Memory B cell (primary cell): ENCODE measurements around the gene PRKCZ.

Experiments
- ATAC-seq: fragments of 150-1000 bp; cut with Tn5 transposase; 2 replicates; pipeline ENCODE4 v1.10.0; 2021; ENCODE audit warnings: low read depth, mild to moderate bottlenecking, moderate library complexity
- DNase-seq, 2 donors: peaks; one replicate each; pipeline ENCODE4 v3.0.0; 2022; ENCODE audit warnings: low spot score in 2 of 2
- H3K27ac Mint-ChIP-seq: one replicate; pipeline ENCODE4 v1.8.0; 2022; ENCODE audit warnings: mild to moderate bottlenecking, moderate library complexity, mixed read lengths
- H3K27me3 Mint-ChIP-seq: one replicate; pipeline ENCODE4 v1.8.0; 2022; ENCODE audit warnings: mixed read lengths
- H3K36me3 Mint-ChIP-seq: one replicate; pipeline ENCODE4 v1.8.0; 2022; ENCODE audit warnings: mild to moderate bottlenecking, mixed read lengths
- H3K4me1 Mint-ChIP-seq: one replicate; pipeline ENCODE4 v1.8.0; 2022; ENCODE audit warnings: mixed read lengths
- H3K4me3 Mint-ChIP-seq: one replicate; pipeline ENCODE4 v1.8.0; 2022; ENCODE audit warnings: mild to moderate bottlenecking, moderate library complexity, mixed read lengths
- H3K9me3 Mint-ChIP-seq: one replicate; pipeline ENCODE4 v1.8.0; 2022; ENCODE audit warnings: mixed read lengths

PRKCZ gene

DNA sequence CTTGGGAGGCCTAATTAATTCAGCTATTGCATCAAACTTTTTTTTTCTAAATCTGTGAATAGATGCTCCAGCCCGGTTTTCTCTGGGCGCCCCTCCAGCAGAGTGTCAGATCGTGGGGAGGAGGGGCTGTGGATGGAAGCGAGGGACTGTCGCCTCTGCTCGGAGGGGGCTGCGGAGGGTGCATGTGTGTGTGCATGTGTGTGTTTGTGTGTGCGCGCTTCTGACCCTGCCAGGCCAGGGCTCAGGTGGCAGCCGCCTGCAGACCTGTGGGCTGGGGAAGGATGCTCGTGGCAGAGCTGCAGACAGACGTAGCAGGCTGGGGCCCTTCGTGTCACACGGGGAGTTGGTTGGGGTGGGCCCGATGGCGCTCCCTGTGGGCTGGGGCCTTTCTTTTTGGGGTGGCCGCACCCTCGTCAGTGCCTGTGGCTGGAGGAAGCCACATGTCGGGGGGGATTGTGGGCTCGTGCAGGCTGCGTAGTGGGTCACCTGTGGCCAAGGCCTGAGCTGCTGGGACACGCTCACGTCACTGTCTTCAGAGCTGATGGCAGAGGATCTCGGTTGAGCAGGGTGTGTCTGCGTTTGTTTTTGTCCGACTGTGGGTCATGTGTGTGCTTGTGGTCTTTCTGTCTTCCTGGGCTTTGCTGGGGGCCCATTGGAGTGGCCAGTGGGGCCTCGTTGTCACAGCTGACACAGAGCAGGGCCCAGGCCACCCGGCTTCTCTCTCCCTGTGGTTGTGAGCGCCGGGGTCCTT, 180.7 kb downstream of the PRKCZ start:
- Mint-ChIP-seq H3K4me1 (peaks cover 40% of the 10 kb centered on the region), H3K36me3 (no peaks in the 10 kb centered on the region), H3K4me3 (peak overlapping the region; percentile 90), H3K9me3 (no peaks in the 10 kb centered on the region), H3K27ac (peak overlapping the region; percentile 73), H3K27me3 (no peaks in the 10 kb centered on the region)
- ATAC-seq, result peak; percentile 4
- DNase-seq, result peak in 1 of 2 donors; percentile 54

- Mint-ChIP-seq H3K27me3 (no peaks in the 10 kb centered on the region), H3K4me1 (peaks cover 39% of the 10 kb centered on the region), H3K9me3 (no peaks in the 10 kb centered on the region), H3K4me3 (peak overlapping the region; percentile 90), H3K36me3 (no peaks in the 10 kb centered on the region), H3K27ac (peak overlapping the region; percentile 73)
- ATAC-seq, result no peak
- no peak for DNase-seq
Measured at GRCh38 chr1:2231532-2232254, 181.5 kb downstream of the PRKCZ start.

DNA sequence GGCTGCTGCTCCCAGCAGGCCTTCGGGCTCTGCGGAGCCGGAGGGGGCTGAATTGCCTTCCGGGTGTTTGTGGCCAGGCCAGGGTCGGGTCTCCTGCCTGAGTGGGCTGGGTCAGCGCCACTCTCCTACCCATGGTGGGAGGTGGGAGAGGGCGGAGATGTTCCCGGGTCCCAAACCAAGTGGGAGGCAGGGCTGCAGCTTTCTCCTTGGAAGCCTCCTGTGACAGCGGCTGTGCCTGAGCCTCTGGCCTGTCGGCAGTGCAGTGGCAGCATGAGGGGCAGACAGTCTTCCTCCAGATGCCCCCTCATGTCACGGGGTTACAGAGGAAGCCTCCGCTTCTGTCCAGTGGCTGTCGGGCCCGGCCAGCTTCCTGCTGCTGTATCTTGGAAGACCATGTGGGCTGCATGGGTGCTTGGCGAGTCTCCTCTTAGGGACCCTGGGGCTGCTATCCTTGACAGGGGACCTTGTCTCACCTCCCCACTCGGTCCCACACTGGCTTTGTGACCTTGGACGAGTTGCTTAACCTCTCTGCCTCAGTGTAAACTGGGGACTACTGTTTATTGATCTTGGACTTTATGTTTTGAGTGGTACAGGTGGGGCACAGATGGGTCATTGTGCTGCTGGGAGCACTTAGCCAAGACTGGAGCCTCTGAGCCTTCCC, 182.2 kb downstream of the PRKCZ start:
- no peak for ATAC-seq
- peak overlapping the region; percentile 90 for H3K4me3 Mint-ChIP-seq

GRCh38 chr1:2232916-2233438, 182.8 kb downstream of the PRKCZ start:
- H3K4me1 Mint-ChIP-seq, result peaks cover 43% of the 10 kb centered on the region
- H3K36me3 Mint-ChIP-seq, result no peaks in the 10 kb centered on the region
- no peak for ATAC-seq
- H3K9me3 Mint-ChIP-seq, result no peaks in the 10 kb centered on the region
- peak overlapping the region; percentile 90 for H3K4me3 Mint-ChIP-seq
- H3K27ac Mint-ChIP-seq, result peak overlapping the region; percentile 73
- H3K27me3 Mint-ChIP-seq, result no peaks in the 10 kb centered on the region
- no peak for DNase-seq

More for the DNA sequence above, 182.2 kb downstream of the PRKCZ start:
- H3K27ac Mint-ChIP-seq, result peak overlapping the region; percentile 73
- DNase-seq, result no peak
- H3K4me1 Mint-ChIP-seq, result peaks cover 42% of the 10 kb centered on the region
- no peaks in the 10 kb centered on the region for H3K27me3 Mint-ChIP-seq
- H3K36me3 Mint-ChIP-seq, result no peaks in the 10 kb centered on the region
- H3K9me3 Mint-ChIP-seq, result no peaks in the 10 kb centered on the region

GRCh38 chr1:2233468-2233867, 183.3 kb downstream of the PRKCZ start:
- Mint-ChIP-seq H3K4me3 (peak overlapping the region; percentile 77), H3K27me3 (no peaks in the 10 kb centered on the region), H3K9me3 (no peaks in the 10 kb centered on the region), H3K4me1 (peaks cover 43% of the 10 kb centered on the region), H3K36me3 (no peaks in the 10 kb centered on the region), H3K27ac (peak overlapping the region; percentile 88)
- ATAC-seq (no peak), DNase-seq (no peak)

DNA sequence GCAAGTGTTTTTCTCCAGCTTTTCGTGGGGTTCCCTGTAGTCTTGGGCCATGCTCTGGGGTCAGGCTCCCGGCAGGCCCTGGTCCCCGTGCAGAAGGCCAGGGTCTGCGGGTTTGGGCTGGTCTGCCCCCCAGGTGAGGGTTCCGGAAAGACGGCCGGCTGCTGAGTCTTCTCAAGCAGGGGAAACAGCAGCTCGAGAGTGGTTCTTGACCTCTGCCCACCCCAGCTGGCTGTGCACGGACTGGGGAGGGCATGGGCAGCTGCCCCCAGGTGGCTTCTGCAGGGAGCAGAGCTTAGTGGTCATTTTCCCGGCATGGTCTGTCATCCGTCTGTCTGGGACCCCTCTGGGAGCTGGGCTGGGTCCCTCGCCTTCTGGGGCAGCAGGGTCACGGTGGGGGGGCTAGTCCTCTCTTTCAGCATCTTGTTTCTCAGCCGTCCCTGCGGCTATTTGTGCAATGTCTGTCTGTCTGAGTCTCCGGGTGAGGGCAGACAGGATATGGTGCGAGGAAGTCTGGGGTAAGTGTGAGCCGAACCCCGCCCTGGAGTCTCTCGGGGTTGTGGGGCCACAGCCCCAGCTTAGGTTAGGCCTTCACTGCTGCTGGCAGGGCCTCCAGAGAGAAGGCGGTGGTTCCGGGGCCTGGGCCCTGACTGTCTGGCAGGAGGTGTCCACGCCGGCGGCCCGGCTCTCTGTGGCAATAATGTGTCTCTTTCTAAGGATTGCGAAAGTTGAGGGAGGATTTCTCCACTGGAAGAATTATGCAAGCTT, 184.0 kb downstream of the PRKCZ start:
- H3K27me3 Mint-ChIP-seq, result no peaks in the 10 kb centered on the region
- H3K4me1 Mint-ChIP-seq, result peaks cover 43% of the 10 kb centered on the region
- no peaks in the 10 kb centered on the region for H3K36me3 Mint-ChIP-seq
- DNase-seq (peak; percentile 64 to 66), ATAC-seq (peak; percentile 80)
- peak overlapping the region; percentile 88 for H3K27ac Mint-ChIP-seq
- H3K4me3 Mint-ChIP-seq, result peak overlapping the region; percentile 77
- H3K9me3 Mint-ChIP-seq, result no peaks in the 10 kb centered on the region

- ATAC-seq (peak; percentile 51), DNase-seq (no peak)
- H3K27me3 Mint-ChIP-seq, result no peaks in the 10 kb centered on the region
- H3K9me3 Mint-ChIP-seq, result no peaks in the 10 kb centered on the region
- H3K36me3 Mint-ChIP-seq, result peaks cover under 1% of the 10 kb centered on the region
- H3K4me3 Mint-ChIP-seq, result peak overlapping the region; percentile 77
- H3K27ac Mint-ChIP-seq, result peak overlapping the region; percentile 88
- H3K4me1 Mint-ChIP-seq, result peaks cover 42% of the 10 kb centered on the region
Measured at GRCh38 chr1:2234762-2235113, 184.5 kb downstream of the PRKCZ start.
